Adrenal gland (tissue), 12 donors: Measurements from ENCODE around the gene MIA2. TPM values are rescaled to one million over a fixed set of nuclear protein-coding genes. Genes with fewer than 3 reads are reported as not detected.
"Not testable (repeated sequence)": the region's sequence is repeated elsewhere in the genome, so short reads cannot be mapped to it uniquely, and the experiment has no call there.

Experiments
- DNase-seq, 7 donors: peaks; one replicate each; pipeline ENCODE4 v3.0.0-alpha.2; 2019 to 2020
- H3K27ac ChIP-seq, 5 donors: fragments of 200-600 bp; sonication (generic) in 4 of 5; 1 replicate in 3 of 5; 2 replicates in 2 of 5; pipeline versions ENCODE4 v1.5.1 to v1.8.0; 2016 to 2020; ENCODE audit warnings: mild to moderate bottlenecking in 1 of 5
- H3K27me3 ChIP-seq: fragments of 200-600 bp; 2 replicates; pipeline ENCODE4 v1.8.0; 2021
- H3K36me3 ChIP-seq, 2 donors: fragments of 200-600 bp; replicated peaks in 1 of 2; 1 replicate in 1 of 2; 2 replicates in 1 of 2; pipeline versions ENCODE4 v1.5.1 to v1.8.0; 2018 to 2022
- H3K4me1 ChIP-seq, 2 donors: fragments of 200-600 bp; replicated peaks in 1 of 2; 1 replicate in 1 of 2; 2 replicates in 1 of 2; pipeline versions ENCODE4 v1.5.1 to v1.8.0; 2018 to 2021
- H3K4me3 ChIP-seq, 4 donors: fragments of 200-600 bp; sonication (generic) in 3 of 4; one replicate each; pipeline ENCODE4 v1.5.1; 2016 to 2018
- H3K9me3 ChIP-seq, 3 donors: fragments of 200-600 bp; sonication (generic) in 1 of 3; replicated peaks in 1 of 3; 1 replicate in 2 of 3; 2 replicates in 1 of 3; pipeline versions ENCODE4 v1.5.1 to v1.8.0; 2016 to 2021
- CTCF ChIP-seq, 6 experiments: fragments of 450-650 bp in 4 of 6; fragments of 200-600 bp in 2 of 6; sonication (generic) in 1 of 6; IDR thresholded peaks; 1 replicate in 5 of 6; 2 replicates in 1 of 6; pipeline versions ENCODE4 v1.5.1 to v1.8.0; 2016 to 2021; ENCODE audit warnings: antibody characterized with exemption in 6 of 6, mild to moderate bottlenecking in 2 of 6, moderate library complexity in 1 of 6
- POLR2A ChIP-seq, 2 donors: fragments of 450-650 bp; IDR thresholded peaks; one replicate each; pipeline ENCODE4 v1.6.1; 2017; ENCODE audit warnings: antibody characterized with exemption in 2 of 2, mild to moderate bottlenecking in 2 of 2, moderate library complexity in 1 of 2
- WGBS, 4 donors: extraction: QIAGEN DNeasy Blood & Tissue Kit in 2 of 4; methylation state at CpG; one replicate each; pipeline versions ENCODE4 v1.1.5 to v1.1.7; 2013 to 2017; 5-methylcytosine and 5-hydroxymethylcytosine counted together
- intact Hi-C, 2 donors: fragments of 100-400 bp; cut with DNase I; formaldehyde crosslinking; loops; one replicate each; pipeline versions ENCODE4 v1.14.1 to v1.15.0; 2022 to 2023
- polyA plus RNA-seq, 3 donors: library from polyadenylated mRNA; stranded (reverse); fragments of 200-250 nt in 2 of 3; fragments of 350-450 nt in 1 of 3; fragmentation: Illumina TruSeq in 1 of 3; extraction: RNeasy Lipid Tissue Mini Kit (QIAGEN cat#74804) in 1 of 3; gene quantifications; one replicate each; pipeline ENCODE4 v1.2.3, GENCODE V29; 2013 to 2014
- total RNA-seq, 9 donors: library from RNA; depleted of rRNA in 4 of 9; stranded (reverse); fragments of >200 nt in 4 of 9; fragments of 120-200 nt in 1 of 9; fragmentation: NEBNext Ultra II Directional in 1 of 9; extraction: Animal tissue kit (Norgen Biotek cat#: 25700) in 1 of 9; gene quantifications; one replicate each; pipeline versions ENCODE4 v1.1.0 to v1.2.4, GENCODE V29; 2013 to 2023
- donor health status: healthy with polysubstance abuse.
- donor health status: Bipolar disorder and iron deficiency.
- donor health status: DM: yes; HTN: yes; CAD: no.
- donor health status: DM: no; HTN: no; CAD: no.
- donor health status: DM: no; HTN: no; CAD: no.
- donor health status: DM: yes; HTN: yes; CAD: no.

MIA2 gene
- total and polyA plus RNA-seq, 12 donors: 24.8 to 62.0 (median 41.5) TPM

GRCh38 chr14:39291701-39292100 is 58.0 kb downstream of the MIA2 start:
- no peak overlapping the region for H3K27ac ChIP-seq
- no peak for TF ChIP-seq POLR2A (IDR thresholded peaks at IDR 0.05)
- TF ChIP-seq CTCF (IDR thresholded peaks at IDR 0.05): no peak
- intact Hi-C loops: no loop called here
- H3K4me3 ChIP-seq: no peak overlapping the region
- 92 to 99% (median 97%) methylated on average over 4 of the region's 4 CpGs for WGBS, 4 donors
- H3K4me1 ChIP-seq: no peaks in the 10 kb centered on the region
- no peaks in the 10 kb centered on the region for H3K9me3 ChIP-seq
- H3K27me3 ChIP-seq: no peaks in the 10 kb centered on the region
- peaks cover 0 to 31% of the 10 kb centered on the region in 2 donors for H3K36me3 ChIP-seq
- no peak for DNase-seq

DNA sequence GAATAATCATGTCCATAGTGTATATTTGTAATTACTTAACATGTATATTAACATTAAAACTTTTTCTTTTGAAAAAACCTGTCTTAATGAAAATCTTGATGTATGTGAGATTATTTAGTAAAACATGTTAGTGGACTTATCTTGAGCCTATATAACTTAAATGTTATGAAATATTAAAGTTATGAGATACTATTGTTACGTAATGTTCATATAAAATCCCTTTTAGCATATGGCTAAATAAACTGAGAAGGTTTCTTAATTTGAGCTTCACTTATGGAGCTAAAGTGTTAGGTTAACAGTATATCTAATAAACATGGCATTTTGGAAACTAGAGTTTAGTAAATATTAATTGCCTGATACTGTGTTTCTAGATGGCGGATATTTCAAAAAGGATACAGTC is 59.9 kb downstream of the MIA2 start:
- 93 to 98% (median 97%) methylated on average over 2 of the region's 2 CpGs for WGBS, 4 donors
- Histone ChIP-seq H3K4me3 (no peak overlapping the region), H3K27ac (no peak overlapping the region), H3K4me1 (no peaks in the 10 kb centered on the region), H3K9me3 (no peaks in the 10 kb centered on the region), H3K27me3 (no peaks in the 10 kb centered on the region), H3K36me3 (peaks cover 0 to 31% of the 10 kb centered on the region in 2 donors)
- no peak for TF ChIP-seq CTCF (IDR thresholded peaks at IDR 0.05)
- no peak for TF ChIP-seq POLR2A (IDR thresholded peaks at IDR 0.05)
- DNase-seq: no peak
- intact Hi-C loops: no loop called here

- H3K4me1 ChIP-seq, DNase-seq, H3K27me3 ChIP-seq, H3K4me3 ChIP-seq, H3K9me3 ChIP-seq, intact Hi-C loops, H3K27ac ChIP-seq: not testable (repeated sequence)
- peaks cover 0 to 14% of the 10 kb centered on the region in 2 donors for H3K36me3 ChIP-seq
- 83 to 90% (median 86%) methylated on average over 3 of the region's 3 CpGs for WGBS, 4 donors
Measured at GRCh38 chr14:39300389-39300788, 66.7 kb downstream of the MIA2 start.

DNA sequence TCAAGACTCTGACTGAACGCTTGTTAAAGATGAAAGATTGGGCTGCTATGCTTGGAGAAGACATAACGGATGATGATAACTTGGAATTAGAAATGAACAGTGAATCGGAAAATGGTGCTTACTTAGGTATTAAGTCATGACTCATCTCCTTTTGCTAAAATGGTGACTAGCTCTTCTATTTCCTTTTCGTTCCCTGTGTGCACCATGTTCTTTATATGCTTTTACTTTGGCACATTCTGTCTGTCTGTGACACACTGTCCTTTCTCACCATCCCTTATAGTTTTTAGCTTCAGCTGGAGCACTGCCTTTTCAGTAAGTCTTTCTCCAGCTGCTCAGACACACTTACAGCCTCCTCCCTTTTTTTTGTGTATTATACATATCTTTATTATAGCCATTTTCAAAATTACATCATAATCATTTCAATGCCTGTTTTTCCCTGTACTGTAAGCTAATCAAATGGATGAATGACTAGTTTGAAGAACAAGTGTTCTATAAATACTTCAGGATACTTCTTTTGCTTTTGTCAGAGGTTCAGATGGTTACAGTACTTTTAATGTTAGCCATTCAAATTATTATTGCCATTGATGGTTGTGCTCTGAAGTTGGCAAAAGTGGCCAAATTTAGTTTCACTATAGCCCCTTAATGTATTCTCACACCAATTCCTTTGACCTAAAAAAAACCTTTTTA is 68.6 kb downstream of the MIA2 start:
- H3K9me3 ChIP-seq: no peaks in the 10 kb centered on the region
- 91 to 96% (median 92%) methylated on average over 4 of the region's 4 CpGs for WGBS, 4 donors
- no peak overlapping the region for H3K27ac ChIP-seq
- H3K36me3 ChIP-seq: peaks cover 0 to 6% of the 10 kb centered on the region in 2 donors
- intact Hi-C loops: no loop called here
- H3K27me3 ChIP-seq: no peaks in the 10 kb centered on the region
- H3K4me3 ChIP-seq: no peak overlapping the region
- H3K4me1 ChIP-seq: no peaks in the 10 kb centered on the region
- no peak for DNase-seq
- no peak for TF ChIP-seq POLR2A (IDR thresholded peaks at IDR 0.05)
- no peak for TF ChIP-seq CTCF (IDR thresholded peaks at IDR 0.05)

DNA sequence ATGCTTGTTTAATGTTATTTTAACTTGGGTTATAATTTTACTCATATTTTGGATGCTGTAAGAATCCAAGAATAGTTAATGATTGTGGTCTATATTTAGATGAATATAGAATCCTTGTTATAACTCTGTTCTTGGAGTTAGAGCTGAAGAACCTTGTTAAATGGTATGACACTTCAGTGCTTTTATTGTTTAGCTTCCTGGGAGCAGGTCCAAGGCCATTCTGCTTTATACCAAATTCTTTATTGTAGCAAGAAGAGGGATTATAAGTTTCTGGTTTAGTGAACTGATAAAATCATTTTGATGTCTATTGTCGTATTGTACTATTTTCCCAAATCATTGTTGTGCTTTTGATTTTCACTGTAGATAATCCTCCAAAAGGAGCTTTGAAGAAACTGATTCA is 69.4 kb downstream of the MIA2 start:
- peaks cover 0 to 6% of the 10 kb centered on the region in 2 donors for H3K36me3 ChIP-seq
- 41 to 56% (median 50%) methylated on average over 1 of the region's 1 CpG for WGBS, 4 donors
- H3K4me1 ChIP-seq: no peaks in the 10 kb centered on the region
- intact Hi-C loops: no loop called here
- H3K27ac ChIP-seq: no peak overlapping the region
- H3K27me3 ChIP-seq: no peaks in the 10 kb centered on the region
- H3K4me3 ChIP-seq: no peak overlapping the region
- DNase-seq: no peak
- H3K9me3 ChIP-seq: no peaks in the 10 kb centered on the region
- TF ChIP-seq CTCF (IDR thresholded peaks at IDR 0.05) (no peak), POLR2A (IDR thresholded peaks at IDR 0.05) (no peak)
